ENCODE data around the gene RFX2. TPM values are rescaled to one million over a fixed set of nuclear protein-coding genes. Genes with fewer than 3 reads are reported as not detected.

RFX2 gene
- total and polyA plus RNA-seq, 4 donors: 0.67 to 5.1 (median 2.8) TPM

DNA sequence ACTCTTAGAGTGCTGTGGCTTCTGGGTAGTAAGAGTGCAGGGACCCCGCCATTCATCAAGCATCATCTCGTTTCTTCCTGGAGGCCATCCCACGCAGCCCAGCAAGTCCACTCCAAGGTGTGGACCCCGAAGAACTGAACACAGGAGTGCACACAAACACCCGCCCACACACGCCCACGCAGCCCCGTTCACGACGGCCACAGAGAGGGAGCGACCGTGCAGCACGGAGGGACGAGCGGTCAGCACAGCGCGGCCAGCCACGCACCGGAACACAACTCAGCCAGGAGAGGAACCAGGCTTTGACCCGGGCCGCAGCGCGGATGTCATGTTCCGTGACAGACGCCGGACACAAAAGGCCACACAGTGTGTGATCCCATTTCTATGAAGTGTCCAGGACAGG, 114.2 kb downstream of the RFX2 start:
- 96% methylated on average over 26 of the region's 26 CpGs for WGBS

DNA sequence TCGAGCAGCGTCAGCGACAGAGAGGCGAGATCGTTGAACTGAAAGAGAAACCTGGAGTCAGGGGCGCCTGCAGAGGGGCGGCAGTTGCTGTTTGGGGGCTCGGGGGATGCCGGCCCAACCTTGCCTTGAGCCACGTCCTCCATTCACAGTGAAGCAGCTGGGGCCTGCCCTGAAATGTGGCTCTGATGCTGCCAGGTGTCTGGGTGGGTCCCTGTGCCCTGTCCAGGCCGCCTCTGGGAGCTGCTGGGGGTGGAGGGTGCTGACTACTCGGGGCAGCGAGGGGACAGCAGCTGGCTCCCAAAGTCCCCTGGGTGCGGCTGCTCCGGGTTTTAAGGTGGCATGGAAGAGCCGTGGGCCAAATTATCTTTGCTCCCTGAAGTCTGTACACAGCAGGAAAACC, 114.7 kb downstream of the RFX2 start:
- no peaks in the 10 kb centered on the region for H3K4me1 ChIP-seq (ENCODE audit: control insufficient read depth in 4 of 4, insufficient read depth in 4 of 4, low read length in 3 of 4)
- no peak overlapping the region for H3K4me3 ChIP-seq (ENCODE audit: low read depth in 1 of 3, low read length in 3 of 3)
- no peaks in the 10 kb centered on the region for H3K36me3 ChIP-seq (ENCODE audit: control insufficient read depth in 4 of 4, insufficient read depth in 3 of 4, low read depth in 1 of 4, low read length in 3 of 4)
- TF ChIP-seq FOXA2 (IDR thresholded peaks at IDR 0.05) (no peak), JUND (IDR thresholded peaks at IDR 0.05) (no peak), EGR1 (IDR thresholded peaks at IDR 0.05; ENCODE audit: low read depth in 2 of 2) (no peak), GABPA (IDR thresholded peaks at IDR 0.05 in 1 of 2, conservative IDR thresholded peaks at IDR 0.05 in 1 of 2) (no peak), SP1 (IDR thresholded peaks at IDR 0.05) (no peak), NR2F2 (IDR thresholded peaks at IDR 0.05) (no peak), FOXA1 (IDR thresholded peaks at IDR 0.05) (no peak), HNF4A (conservative IDR thresholded peaks at IDR 0.05) (no peak), YY1 (IDR thresholded peaks at IDR 0.05) (no peak), TAF1 (conservative IDR thresholded peaks at IDR 0.05) (no peak)
- TF ChIP-seq, protein P1, sequence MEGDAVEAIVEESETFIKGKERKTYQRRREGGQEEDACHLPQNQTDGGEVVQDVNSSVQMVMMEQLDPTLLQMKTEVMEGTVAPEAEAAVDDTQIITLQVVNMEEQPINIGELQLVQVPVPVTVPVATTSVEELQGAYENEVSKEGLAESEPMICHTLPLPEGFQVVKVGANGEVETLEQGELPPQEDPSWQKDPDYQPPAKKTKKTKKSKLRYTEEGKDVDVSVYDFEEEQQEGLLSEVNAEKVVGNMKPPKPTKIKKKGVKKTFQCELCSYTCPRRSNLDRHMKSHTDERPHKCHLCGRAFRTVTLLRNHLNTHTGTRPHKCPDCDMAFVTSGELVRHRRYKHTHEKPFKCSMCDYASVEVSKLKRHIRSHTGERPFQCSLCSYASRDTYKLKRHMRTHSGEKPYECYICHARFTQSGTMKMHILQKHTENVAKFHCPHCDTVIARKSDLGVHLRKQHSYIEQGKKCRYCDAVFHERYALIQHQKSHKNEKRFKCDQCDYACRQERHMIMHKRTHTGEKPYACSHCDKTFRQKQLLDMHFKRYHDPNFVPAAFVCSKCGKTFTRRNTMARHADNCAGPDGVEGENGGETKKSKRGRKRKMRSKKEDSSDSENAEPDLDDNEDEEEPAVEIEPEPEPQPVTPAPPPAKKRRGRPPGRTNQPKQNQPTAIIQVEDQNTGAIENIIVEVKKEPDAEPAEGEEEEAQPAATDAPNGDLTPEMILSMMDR (IDR thresholded peaks at IDR 0.05; ENCODE audit: low read depth, low read length, missing input control): no peak
- TF ChIP-seq, protein P2, sequence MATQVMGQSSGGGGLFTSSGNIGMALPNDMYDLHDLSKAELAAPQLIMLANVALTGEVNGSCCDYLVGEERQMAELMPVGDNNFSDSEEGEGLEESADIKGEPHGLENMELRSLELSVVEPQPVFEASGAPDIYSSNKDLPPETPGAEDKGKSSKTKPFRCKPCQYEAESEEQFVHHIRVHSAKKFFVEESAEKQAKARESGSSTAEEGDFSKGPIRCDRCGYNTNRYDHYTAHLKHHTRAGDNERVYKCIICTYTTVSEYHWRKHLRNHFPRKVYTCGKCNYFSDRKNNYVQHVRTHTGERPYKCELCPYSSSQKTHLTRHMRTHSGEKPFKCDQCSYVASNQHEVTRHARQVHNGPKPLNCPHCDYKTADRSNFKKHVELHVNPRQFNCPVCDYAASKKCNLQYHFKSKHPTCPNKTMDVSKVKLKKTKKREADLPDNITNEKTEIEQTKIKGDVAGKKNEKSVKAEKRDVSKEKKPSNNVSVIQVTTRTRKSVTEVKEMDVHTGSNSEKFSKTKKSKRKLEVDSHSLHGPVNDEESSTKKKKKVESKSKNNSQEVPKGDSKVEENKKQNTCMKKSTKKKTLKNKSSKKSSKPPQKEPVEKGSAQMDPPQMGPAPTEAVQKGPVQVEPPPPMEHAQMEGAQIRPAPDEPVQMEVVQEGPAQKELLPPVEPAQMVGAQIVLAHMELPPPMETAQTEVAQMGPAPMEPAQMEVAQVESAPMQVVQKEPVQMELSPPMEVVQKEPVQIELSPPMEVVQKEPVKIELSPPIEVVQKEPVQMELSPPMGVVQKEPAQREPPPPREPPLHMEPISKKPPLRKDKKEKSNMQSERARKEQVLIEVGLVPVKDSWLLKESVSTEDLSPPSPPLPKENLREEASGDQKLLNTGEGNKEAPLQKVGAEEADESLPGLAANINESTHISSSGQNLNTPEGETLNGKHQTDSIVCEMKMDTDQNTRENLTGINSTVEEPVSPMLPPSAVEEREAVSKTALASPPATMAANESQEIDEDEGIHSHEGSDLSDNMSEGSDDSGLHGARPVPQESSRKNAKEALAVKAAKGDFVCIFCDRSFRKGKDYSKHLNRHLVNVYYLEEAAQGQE (IDR thresholded peaks at IDR 0.05): no peak
- no peak overlapping the region for H3K27ac ChIP-seq (ENCODE audit: low read depth in 1 of 2, low read length in 2 of 2)
- H3K9ac ChIP-seq (ENCODE audit: low read depth in 1 of 2, low read length in 2 of 2): no peak overlapping the region
- WGBS: 96% methylated on average over 16 of the region's 16 CpGs
- H3K27me3 ChIP-seq (ENCODE audit: control insufficient read depth in 4 of 4, insufficient read depth in 4 of 4, low read length in 3 of 4): no peaks in the 10 kb centered on the region
- no peaks in the 10 kb centered on the region for H3K9me3 ChIP-seq (ENCODE audit: control insufficient read depth in 4 of 4, low read length in 3 of 4)
- no peak for DNase-seq (ENCODE audit: low spot score)

More for the DNA sequence above, 114.2 kb downstream of the RFX2 start:
- H3K27me3 ChIP-seq (ENCODE audit: control insufficient read depth in 4 of 4, insufficient read depth in 4 of 4, low read length in 3 of 4): no peaks in the 10 kb centered on the region
- no peak for DNase-seq (ENCODE audit: low spot score)
- no peaks in the 10 kb centered on the region for H3K4me1 ChIP-seq (ENCODE audit: control insufficient read depth in 4 of 4, insufficient read depth in 4 of 4, low read length in 3 of 4)
- H3K27ac ChIP-seq (ENCODE audit: low read depth in 1 of 2, low read length in 2 of 2): no peak overlapping the region
- no peaks in the 10 kb centered on the region for H3K9me3 ChIP-seq (ENCODE audit: control insufficient read depth in 4 of 4, low read length in 3 of 4)
- no peaks in the 10 kb centered on the region for H3K36me3 ChIP-seq (ENCODE audit: control insufficient read depth in 4 of 4, insufficient read depth in 3 of 4, low read depth in 1 of 4, low read length in 3 of 4)
- TF ChIP-seq SP1 (IDR thresholded peaks at IDR 0.05) (no peak), NR2F2 (IDR thresholded peaks at IDR 0.05) (no peak), YY1 (IDR thresholded peaks at IDR 0.05) (no peak), JUND (IDR thresholded peaks at IDR 0.05) (no peak)
- TF ChIP-seq, protein P3, sequence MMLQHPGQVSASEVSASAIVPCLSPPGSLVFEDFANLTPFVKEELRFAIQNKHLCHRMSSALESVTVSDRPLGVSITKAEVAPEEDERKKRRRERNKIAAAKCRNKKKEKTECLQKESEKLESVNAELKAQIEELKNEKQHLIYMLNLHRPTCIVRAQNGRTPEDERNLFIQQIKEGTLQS (IDR thresholded peaks at IDR 0.05): no peak
- H3K9ac ChIP-seq (ENCODE audit: low read depth in 1 of 2, low read length in 2 of 2): no peak overlapping the region
- H3K4me3 ChIP-seq (ENCODE audit: low read depth in 1 of 3, low read length in 3 of 3): no peak overlapping the region
